Vagina (tissue), 2 donors: Measurements from ENCODE around the gene GRK1. TPM values are rescaled to one million over a fixed set of nuclear protein-coding genes. Genes with fewer than 3 reads are reported as not detected.

Experiments
- DNase-seq, 2 donors: peaks; one replicate each; pipeline ENCODE4 v3.0.0-alpha.2; 2017; ENCODE audit errors: extremely low spot score in 2 of 2
- H3K27ac ChIP-seq: fragments of 200-600 bp; sonication (generic); one replicate; pipeline ENCODE4 v1.5.1; 2019
- H3K27me3 ChIP-seq: fragments of 200-600 bp; sonication (generic); one replicate; pipeline ENCODE4 v1.5.1; 2019
- H3K36me3 ChIP-seq, 2 donors: fragments of 200-600 bp; sonication (generic); one replicate each; pipeline ENCODE4 v1.5.1; 2017 to 2019
- H3K4me1 ChIP-seq: fragments of 200-600 bp; sonication (generic); one replicate; pipeline ENCODE4 v1.5.1; 2019
- H3K4me3 ChIP-seq, 2 donors: fragments of 200-600 bp; sonication (generic); 1 replicate in 1 of 2; 2 replicates in 1 of 2; pipeline ENCODE4 v1.5.1; 2016 to 2019
- H3K9me3 ChIP-seq: fragments of 200-600 bp; sonication (generic); one replicate; pipeline ENCODE4 v1.5.1; 2019
- POLR2A ChIP-seq, 2 donors: fragments of 450-650 bp; IDR thresholded peaks; one replicate each; pipeline ENCODE4 v1.6.1; 2017; ENCODE audit warnings: antibody characterized with exemption in 2 of 2, mild to moderate bottlenecking in 2 of 2, moderate library complexity in 2 of 2
- POLR2AphosphoS5 ChIP-seq, 2 donors: sonication (generic); formaldehyde crosslinking; IDR thresholded peaks; one replicate each; pipeline ENCODE4 v1.9.0; 2017; ENCODE audit warnings: antibody characterized with exemption in 2 of 2, mild to moderate bottlenecking in 2 of 2, low read depth in 1 of 2; ENCODE audit not compliant: insufficient read depth in 1 of 2
- intact Hi-C: fragments of 100-400 bp; cut with DNase I; formaldehyde crosslinking; loops from one replicate; pipeline ENCODE4 v1.15.1; 2023
- total RNA-seq: library from RNA; depleted of rRNA; stranded (reverse); fragments of >200 nt; gene quantifications from one replicate; pipeline ENCODE4 v1.2.3, GENCODE V29; 2016
- TF ChIP-seq, protein P1 (sequence below), 3 experiments: fragments of 450-650 bp in 2 of 3; fragments of 200-600 bp in 1 of 3; sonication (generic) in 1 of 3; IDR thresholded peaks; one replicate each; pipeline ENCODE4 v1.5.1; 2017 to 2019; ENCODE audit warnings: antibody characterized with exemption in 3 of 3, mild to moderate bottlenecking in 2 of 3, moderate library complexity in 2 of 3

Gene GRK1
- total RNA-seq, 1 donor from 2014 or later: not detected

DNA sequence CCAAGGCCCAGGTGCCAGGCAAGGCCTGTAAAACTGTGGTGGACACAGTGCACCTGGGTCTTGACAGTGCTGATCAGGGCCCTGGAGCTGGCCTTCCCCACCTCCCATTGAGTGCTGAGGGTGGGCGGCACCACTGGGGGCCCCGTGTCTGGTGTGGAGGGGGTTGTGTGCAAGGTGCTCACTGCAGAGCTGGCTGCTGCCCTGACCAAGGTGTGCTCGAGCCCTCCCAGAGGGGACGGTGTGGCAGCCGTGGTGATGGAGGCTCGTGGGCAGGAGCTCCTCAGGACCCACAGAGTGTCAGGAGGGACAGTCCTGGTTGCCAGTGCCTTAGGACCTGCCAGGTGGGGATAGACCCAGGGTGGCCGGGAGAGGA, 32.0 kb upstream of the GRK1 start:
- TF ChIP-seq POLR2A (IDR thresholded peaks at IDR 0.05) (no peak), POLR2AphosphoS5 (IDR thresholded peaks at IDR 0.05; ENCODE audit: insufficient read depth in 1 of 2, low read depth in 1 of 2) (no peak)
- TF ChIP-seq, protein P1, sequence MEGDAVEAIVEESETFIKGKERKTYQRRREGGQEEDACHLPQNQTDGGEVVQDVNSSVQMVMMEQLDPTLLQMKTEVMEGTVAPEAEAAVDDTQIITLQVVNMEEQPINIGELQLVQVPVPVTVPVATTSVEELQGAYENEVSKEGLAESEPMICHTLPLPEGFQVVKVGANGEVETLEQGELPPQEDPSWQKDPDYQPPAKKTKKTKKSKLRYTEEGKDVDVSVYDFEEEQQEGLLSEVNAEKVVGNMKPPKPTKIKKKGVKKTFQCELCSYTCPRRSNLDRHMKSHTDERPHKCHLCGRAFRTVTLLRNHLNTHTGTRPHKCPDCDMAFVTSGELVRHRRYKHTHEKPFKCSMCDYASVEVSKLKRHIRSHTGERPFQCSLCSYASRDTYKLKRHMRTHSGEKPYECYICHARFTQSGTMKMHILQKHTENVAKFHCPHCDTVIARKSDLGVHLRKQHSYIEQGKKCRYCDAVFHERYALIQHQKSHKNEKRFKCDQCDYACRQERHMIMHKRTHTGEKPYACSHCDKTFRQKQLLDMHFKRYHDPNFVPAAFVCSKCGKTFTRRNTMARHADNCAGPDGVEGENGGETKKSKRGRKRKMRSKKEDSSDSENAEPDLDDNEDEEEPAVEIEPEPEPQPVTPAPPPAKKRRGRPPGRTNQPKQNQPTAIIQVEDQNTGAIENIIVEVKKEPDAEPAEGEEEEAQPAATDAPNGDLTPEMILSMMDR (IDR thresholded peaks at IDR 0.05): no peak
- no peaks in the 10 kb centered on the region for H3K9me3 ChIP-seq
- H3K27ac ChIP-seq: no peak overlapping the region
- DNase-seq: no peak
- H3K36me3 ChIP-seq: peaks cover 0 to 75% of the 10 kb centered on the region in 2 donors
- no peaks in the 10 kb centered on the region for H3K4me1 ChIP-seq
- intact Hi-C loops: no loop called here
- no peak overlapping the region for H3K4me3 ChIP-seq
- no peaks in the 10 kb centered on the region for H3K27me3 ChIP-seq

DNA sequence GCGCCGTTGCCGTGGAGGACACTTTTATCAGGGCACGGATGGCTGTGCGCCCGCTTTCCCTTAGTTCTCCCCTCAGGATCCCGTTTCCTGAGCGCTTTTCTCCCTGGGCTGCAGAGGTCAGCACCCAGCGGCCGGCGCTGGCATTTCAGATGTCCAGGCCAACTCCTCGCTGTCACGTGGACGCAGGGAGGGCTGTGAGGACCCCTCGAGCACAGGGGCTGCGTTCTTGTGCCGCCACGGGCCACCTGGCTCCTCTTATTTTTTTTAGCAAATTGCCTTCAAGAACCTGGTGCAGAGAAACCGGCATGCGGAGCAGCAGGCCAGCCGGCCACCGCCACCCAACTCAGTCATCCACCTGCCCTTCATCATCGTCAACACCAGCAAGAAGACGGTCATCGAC, 31.3 kb upstream of the GRK1 start:
- Histone ChIP-seq H3K36me3 (peaks cover 0 to 81% of the 10 kb centered on the region in 2 donors), H3K27ac (no peak overlapping the region), H3K27me3 (no peaks in the 10 kb centered on the region), H3K9me3 (no peaks in the 10 kb centered on the region), H3K4me3 (no peak overlapping the region), H3K4me1 (no peaks in the 10 kb centered on the region)
- intact Hi-C loops: no loop called here
- no peak for DNase-seq
- TF ChIP-seq POLR2A (IDR thresholded peaks at IDR 0.05): no peak
- TF ChIP-seq, protein P1 (IDR thresholded peaks at IDR 0.05): no peak

DNA sequence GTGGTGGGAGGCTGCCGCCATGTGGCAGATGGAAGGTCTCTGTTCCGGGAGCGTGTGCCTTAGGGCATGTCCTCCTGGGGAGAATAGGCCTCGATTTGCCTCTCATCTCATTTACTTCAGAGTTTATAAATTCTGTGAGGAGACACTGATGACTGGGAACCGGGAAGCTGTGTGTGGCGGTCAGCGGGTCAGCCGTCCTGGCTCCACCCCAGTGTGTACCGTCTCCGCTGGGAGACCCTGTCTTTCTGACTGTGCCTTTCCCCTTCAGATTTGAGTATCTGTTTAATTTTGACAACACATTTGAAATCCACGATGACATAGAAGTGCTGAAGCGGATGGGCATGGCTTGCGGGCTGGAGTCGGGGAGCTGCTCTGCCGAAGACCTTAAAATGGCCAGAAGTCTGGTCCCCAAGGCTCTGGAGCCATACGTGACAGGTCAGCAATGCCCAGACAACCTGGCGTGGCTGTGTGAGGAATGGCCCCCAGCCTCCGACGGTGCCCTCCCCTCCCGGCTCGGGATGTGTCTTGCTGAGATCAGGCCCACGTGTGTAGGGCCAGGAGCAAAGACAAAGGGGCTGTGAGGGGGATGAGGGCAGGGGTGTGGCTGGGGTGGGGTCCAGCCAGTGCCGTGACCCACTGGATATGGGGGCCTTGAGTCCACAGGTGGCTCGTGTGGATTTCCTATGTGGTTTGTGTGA, 30.6 kb upstream of the GRK1 start:
- DNase-seq: no peak
- intact Hi-C loops: no loop called here
- H3K4me3 ChIP-seq: no peak overlapping the region
- H3K27me3 ChIP-seq: no peaks in the 10 kb centered on the region
- no peaks in the 10 kb centered on the region for H3K9me3 ChIP-seq
- TF ChIP-seq, protein P1 (IDR thresholded peaks at IDR 0.05): no peak
- no peak for TF ChIP-seq POLR2AphosphoS5 (IDR thresholded peaks at IDR 0.05; ENCODE audit: insufficient read depth in 1 of 2, low read depth in 1 of 2)
- TF ChIP-seq POLR2A (IDR thresholded peaks at IDR 0.05): no peak
- H3K4me1 ChIP-seq: no peaks in the 10 kb centered on the region
- no peak overlapping the region for H3K27ac ChIP-seq
- H3K36me3 ChIP-seq: peaks cover 0 to 83% of the 10 kb centered on the region in 2 donors

DNA sequence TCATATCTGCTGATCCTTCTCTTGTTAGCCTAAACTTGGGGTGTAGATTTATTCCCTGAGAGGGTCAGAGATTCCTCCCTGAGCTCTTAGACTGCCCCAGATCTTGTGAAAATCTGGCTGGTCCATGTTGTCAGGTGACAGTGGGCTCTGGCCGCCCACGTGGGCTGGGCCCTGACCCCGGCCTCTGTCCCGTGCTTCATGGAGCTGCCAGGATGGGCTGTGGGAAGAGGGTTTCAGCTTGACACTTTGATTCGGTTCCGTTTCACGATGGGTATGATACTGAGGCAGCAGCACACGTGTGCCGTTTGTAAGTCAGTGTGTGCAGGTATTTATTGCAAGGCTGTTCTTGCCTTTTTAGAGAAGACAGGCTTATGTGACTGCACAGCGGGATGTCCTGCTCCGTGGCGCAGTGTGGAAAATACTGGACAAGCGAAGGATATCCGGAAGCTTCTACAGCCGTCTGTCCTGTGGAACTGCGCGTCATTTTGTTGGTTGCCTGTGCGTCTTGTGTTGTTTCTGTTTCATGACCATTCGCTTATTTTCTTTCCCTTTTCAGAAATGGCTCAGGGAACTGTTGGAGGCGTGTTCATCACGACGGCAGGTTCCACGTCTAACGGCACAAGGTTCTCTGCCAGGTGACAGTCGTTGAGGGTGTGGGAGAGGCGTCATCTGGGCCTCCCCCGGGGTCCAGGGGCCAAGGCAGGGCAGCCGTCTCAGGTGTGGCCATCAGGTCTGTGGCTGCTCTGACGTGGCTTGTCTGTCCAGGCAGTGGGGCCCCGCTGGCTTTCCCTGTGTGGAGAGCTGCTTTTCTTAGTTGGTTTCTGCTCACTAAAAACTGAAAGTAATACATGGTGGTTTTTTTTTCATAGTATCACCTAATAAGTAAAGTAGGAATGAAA, 29.5 kb upstream of the GRK1 start:
- no peaks in the 10 kb centered on the region for H3K9me3 ChIP-seq
- H3K27me3 ChIP-seq: no peaks in the 10 kb centered on the region
- intact Hi-C loops: no loop called here
- no peaks in the 10 kb centered on the region for H3K4me1 ChIP-seq
- no peak overlapping the region for H3K4me3 ChIP-seq
- TF ChIP-seq, protein P1 (IDR thresholded peaks at IDR 0.05): no peak
- TF ChIP-seq POLR2A (IDR thresholded peaks at IDR 0.05): no peak
- no peak for TF ChIP-seq POLR2AphosphoS5 (IDR thresholded peaks at IDR 0.05; ENCODE audit: insufficient read depth in 1 of 2, low read depth in 1 of 2)
- no peak for DNase-seq
- no peak overlapping the region for H3K27ac ChIP-seq
- H3K36me3 ChIP-seq: peaks cover 0 to 80% of the 10 kb centered on the region in 2 donors
